ENCODE data around the gene GRID1.

GRID1 gene

DNA sequence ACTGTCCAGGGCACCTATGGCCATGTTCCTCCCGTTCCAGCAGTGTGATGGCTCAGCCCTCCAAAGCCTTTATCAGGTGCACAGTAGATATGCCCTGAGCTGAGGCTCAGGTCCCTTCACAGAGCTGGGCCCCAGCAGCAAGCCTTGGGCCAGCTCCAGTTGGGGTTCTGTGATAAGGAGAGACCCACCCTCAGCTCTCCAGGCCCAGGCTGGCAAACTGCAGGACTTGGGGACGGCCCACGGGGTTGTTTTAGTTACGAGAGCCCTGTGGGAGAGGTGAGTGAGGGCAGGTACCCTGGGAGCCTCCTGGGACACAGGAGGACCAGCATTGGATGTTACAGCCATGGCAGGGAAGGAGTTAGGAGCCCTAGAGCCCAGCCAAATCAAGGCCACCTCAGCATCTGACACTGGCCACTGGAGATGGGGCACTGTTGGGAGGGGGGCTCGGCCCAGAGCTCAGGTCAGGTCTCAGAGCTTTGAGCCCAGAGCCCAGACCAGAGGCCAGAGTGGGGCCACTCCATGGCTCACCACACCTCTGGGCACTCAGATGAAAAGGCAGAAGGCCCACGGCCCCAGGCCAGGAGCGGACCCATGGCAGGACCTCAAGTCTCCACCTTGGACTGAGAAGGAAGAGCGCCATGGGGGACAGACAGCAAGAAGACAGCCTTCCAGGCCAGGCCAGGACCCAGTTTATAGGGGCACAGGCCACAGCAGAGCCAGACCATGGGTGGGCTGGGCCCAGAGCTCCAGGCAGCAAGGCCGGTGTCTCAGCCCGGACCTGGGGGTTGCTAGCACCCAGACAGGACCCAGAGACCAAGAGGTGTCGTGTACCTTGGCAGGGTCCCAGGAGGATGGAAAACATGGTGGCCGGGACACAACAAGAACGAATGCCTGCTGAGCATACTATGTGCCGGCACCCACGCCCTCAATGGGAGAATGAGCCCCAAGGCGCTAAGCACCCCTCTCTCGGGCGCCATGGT is 12.8 kb downstream of the GRID1 start:
- Histone ChIP-seq H3K4me1 (ENCODE audit: insufficient read depth, low read length, severe bottlenecking) (no peaks in the 10 kb centered on the region), H3K36me3 (ENCODE audit: insufficient read depth, low read length) (no peaks in the 10 kb centered on the region), H3K9me2 (ENCODE audit: low read depth, low read length) (no peaks in the 10 kb centered on the region), H3K27ac (ENCODE audit: low read depth, low read length, poor library complexity, severe bottlenecking) (no peak overlapping the region), H3F3A (ENCODE audit: insufficient read depth, low read length) (no peaks in the 10 kb centered on the region), H3K4me3 (ENCODE audit: low read depth, low read length, poor library complexity, severe bottlenecking) (no peak overlapping the region), H4K20me1 (ENCODE audit: insufficient read depth, low read length) (no peaks in the 10 kb centered on the region), H3K79me2 (ENCODE audit: insufficient read depth, low read length) (no peaks in the 10 kb centered on the region), H3K9me3 (ENCODE audit: low read length) (no peaks in the 10 kb centered on the region), H3K27me3 (ENCODE audit: insufficient read depth, low read length) (0 out of 2 replicates have a peak, but pooled peaks cover 9% of the 10 kb centered on the region), H3K9ac (ENCODE audit: low read length) (no peak overlapping the region), H3K4me2 (ENCODE audit: low read length) (no peak overlapping the region), H2AFZ (ENCODE audit: low read length) (no peak overlapping the region)
- TF ChIP-seq, protein P1, sequence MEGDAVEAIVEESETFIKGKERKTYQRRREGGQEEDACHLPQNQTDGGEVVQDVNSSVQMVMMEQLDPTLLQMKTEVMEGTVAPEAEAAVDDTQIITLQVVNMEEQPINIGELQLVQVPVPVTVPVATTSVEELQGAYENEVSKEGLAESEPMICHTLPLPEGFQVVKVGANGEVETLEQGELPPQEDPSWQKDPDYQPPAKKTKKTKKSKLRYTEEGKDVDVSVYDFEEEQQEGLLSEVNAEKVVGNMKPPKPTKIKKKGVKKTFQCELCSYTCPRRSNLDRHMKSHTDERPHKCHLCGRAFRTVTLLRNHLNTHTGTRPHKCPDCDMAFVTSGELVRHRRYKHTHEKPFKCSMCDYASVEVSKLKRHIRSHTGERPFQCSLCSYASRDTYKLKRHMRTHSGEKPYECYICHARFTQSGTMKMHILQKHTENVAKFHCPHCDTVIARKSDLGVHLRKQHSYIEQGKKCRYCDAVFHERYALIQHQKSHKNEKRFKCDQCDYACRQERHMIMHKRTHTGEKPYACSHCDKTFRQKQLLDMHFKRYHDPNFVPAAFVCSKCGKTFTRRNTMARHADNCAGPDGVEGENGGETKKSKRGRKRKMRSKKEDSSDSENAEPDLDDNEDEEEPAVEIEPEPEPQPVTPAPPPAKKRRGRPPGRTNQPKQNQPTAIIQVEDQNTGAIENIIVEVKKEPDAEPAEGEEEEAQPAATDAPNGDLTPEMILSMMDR (IDR thresholded peaks at IDR 0.05; ENCODE audit: low read length), result no peak
- TF ChIP-seq EZH2 (IDR thresholded peaks at IDR 0.05; ENCODE audit: borderline replicate concordance, low read length), result no peak

DNA sequence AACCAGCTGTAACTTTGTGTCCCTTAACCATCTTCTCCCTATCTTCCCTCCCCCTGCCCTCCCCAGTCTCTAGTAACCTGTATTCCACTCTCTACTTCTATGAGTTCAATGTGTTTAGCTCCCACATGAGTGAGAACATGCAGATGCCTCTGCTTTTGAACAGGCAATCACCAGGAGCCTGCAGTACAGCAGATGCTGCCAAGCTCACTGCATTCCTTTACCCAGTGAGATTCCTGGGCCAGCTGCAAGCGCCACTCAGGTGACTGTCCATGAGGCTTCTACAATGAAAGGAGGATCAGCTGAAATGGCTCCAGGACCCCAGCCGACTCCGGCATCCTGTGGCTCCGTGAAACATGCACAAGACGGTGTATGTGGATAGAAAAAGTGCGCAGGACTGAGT is 15.7 kb downstream of the GRID1 start:
- Histone ChIP-seq H3K4me3 (ENCODE audit: low read depth, low read length, poor library complexity, severe bottlenecking) (no peak overlapping the region), H3K4me2 (ENCODE audit: low read length) (no peak overlapping the region), H3K9me3 (ENCODE audit: low read length) (no peaks in the 10 kb centered on the region), H3K79me2 (ENCODE audit: insufficient read depth, low read length) (no peaks in the 10 kb centered on the region), H3K27ac (ENCODE audit: low read depth, low read length, poor library complexity, severe bottlenecking) (no peak overlapping the region), H3K4me1 (ENCODE audit: insufficient read depth, low read length, severe bottlenecking) (no peaks in the 10 kb centered on the region), H2AFZ (ENCODE audit: low read length) (no peak overlapping the region), H4K20me1 (ENCODE audit: insufficient read depth, low read length) (no peaks in the 10 kb centered on the region), H3K9me2 (ENCODE audit: low read depth, low read length) (no peaks in the 10 kb centered on the region), H3K27me3 (ENCODE audit: insufficient read depth, low read length) (0 out of 2 replicates have a peak, but pooled peaks cover 9% of the 10 kb centered on the region), H3K9ac (ENCODE audit: low read length) (no peak overlapping the region), H3K36me3 (ENCODE audit: insufficient read depth, low read length) (no peaks in the 10 kb centered on the region), H3F3A (ENCODE audit: insufficient read depth, low read length) (no peaks in the 10 kb centered on the region)
- TF ChIP-seq, protein P1 (IDR thresholded peaks at IDR 0.05; ENCODE audit: low read length), result no peak
- TF ChIP-seq EZH2 (IDR thresholded peaks at IDR 0.05; ENCODE audit: borderline replicate concordance, low read length), result no peak

DNA sequence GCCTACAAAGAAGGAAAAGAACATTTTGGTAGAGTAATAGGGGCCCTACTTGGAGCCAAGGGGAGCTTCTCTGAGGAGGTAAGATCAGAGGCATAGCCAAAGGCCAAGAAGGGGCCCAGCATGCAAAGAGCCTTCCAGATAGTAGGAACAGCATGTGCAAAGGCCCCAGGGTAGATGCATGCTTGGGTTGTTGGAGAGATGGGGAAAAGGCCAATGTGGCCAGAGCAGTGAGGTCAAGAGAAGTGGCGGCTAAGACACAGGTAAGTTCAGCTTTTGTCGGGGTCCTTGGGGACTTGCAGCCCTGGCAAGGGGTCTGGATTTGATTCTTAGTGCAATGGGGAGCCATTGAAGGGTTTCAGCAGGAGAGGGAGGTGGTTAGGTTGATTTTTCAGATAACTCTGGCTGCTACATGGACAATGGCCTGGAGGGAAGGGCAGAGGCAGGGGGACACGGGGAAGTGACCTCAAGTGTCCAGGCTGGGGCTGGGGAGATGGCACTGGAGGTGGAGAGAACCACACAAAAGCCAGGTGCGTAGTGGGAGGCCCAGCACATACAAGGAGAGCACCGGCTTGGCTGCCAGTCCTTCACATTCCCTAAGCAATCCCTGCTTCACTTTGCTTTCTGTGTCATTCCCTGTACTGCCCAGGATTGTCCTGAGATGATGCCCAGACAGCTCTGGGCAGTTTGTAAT is 16.5 kb downstream of the GRID1 start:
- Histone ChIP-seq H3K36me3 (ENCODE audit: insufficient read depth, low read length) (no peaks in the 10 kb centered on the region), H3F3A (ENCODE audit: insufficient read depth, low read length) (no peaks in the 10 kb centered on the region), H3K27me3 (ENCODE audit: insufficient read depth, low read length) (0 out of 2 replicates have a peak, but pooled peaks cover 9% of the 10 kb centered on the region), H3K4me1 (ENCODE audit: insufficient read depth, low read length, severe bottlenecking) (no peaks in the 10 kb centered on the region), H3K9me3 (ENCODE audit: low read length) (no peaks in the 10 kb centered on the region), H3K9me2 (ENCODE audit: low read depth, low read length) (no peaks in the 10 kb centered on the region), H3K27ac (ENCODE audit: low read depth, low read length, poor library complexity, severe bottlenecking) (no peak overlapping the region), H4K20me1 (ENCODE audit: insufficient read depth, low read length) (no peaks in the 10 kb centered on the region), H2AFZ (ENCODE audit: low read length) (no peak overlapping the region), H3K79me2 (ENCODE audit: insufficient read depth, low read length) (no peaks in the 10 kb centered on the region), H3K4me2 (ENCODE audit: low read length) (no peak overlapping the region), H3K4me3 (ENCODE audit: low read depth, low read length, poor library complexity, severe bottlenecking) (no peak overlapping the region), H3K9ac (ENCODE audit: low read length) (no peak overlapping the region)
- TF ChIP-seq, protein P1 (IDR thresholded peaks at IDR 0.05; ENCODE audit: low read length), result no peak
